B cell (primary cell): Measurements from ENCODE around the gene DUSP1. TPM values are rescaled to one million over a fixed set of nuclear protein-coding genes. Genes with fewer than 3 reads are reported as not detected.

Source experiments
- ATAC-seq: fragments of 200-7000 bp; cut with Tn5 transposase; one replicate; pipeline ENCODE4 v1.10.0; 2021; ENCODE audit warnings: low read depth, mild to moderate bottlenecking, moderate number of reproducible peaks, moderate library complexity
- CTCF ChIA-PET: fragments of 350-600 bp; sonication (Branson Sonifier 250); formaldehyde crosslinking; loops from one replicate; lab custom pipeline; 2021; ENCODE audit warnings: antibody characterized with exemption, inconsistent platforms; lab: Charles Lee
- POLR2A ChIA-PET: fragments of 350-600 bp; sonication (Branson Sonifier 250); formaldehyde crosslinking; loops from one replicate; lab custom pipeline; 2021; ENCODE audit warnings: antibody characterized with exemption; lab: Charles Lee
- DNase-seq: peaks from one replicate; pipeline ENCODE4 v3.0.0; 2013
- H2AFZ ChIP-seq: 2 replicates; pipeline ENCODE4 v1.6.1; 2012; ENCODE audit warnings: mild to moderate bottlenecking, low read depth, low read length; ENCODE audit not compliant: insufficient read depth, poor library complexity, severe bottlenecking
- H3K27ac ChIP-seq, 2 donors: 1 replicate in 1 of 2; 2 replicates in 1 of 2; pipeline ENCODE4 v1.5.1; 2012 to 2013; ENCODE audit warnings: low read length in 2 of 2, mild to moderate bottlenecking in 2 of 2, moderate library complexity in 1 of 2
- H3K27me3 ChIP-seq, 4 experiments: fragments of 200-600 bp in 1 of 4; sonication (generic) in 1 of 4; replicated peaks in 1 of 4; 1 replicate in 2 of 4; 2 replicates in 2 of 4; pipeline versions ENCODE4 v1.6.1 to v1.7.0; 2013 to 2016; ENCODE audit warnings: low read length in 3 of 4, mild to moderate bottlenecking in 2 of 4, mixed read lengths in 1 of 4, moderate library complexity in 1 of 4; ENCODE audit not compliant: insufficient read depth in 4 of 4, control insufficient read depth in 3 of 4; ENCODE audit errors: control extremely low read depth in 1 of 4
- H3K36me3 ChIP-seq, 2 experiments: replicated peaks in 1 of 2; 1 replicate in 1 of 2; 2 replicates in 1 of 2; pipeline versions ENCODE4 v1.6.1 to v1.7.1; 2013; ENCODE audit warnings: low read length in 1 of 2; ENCODE audit not compliant: insufficient read depth in 2 of 2, control insufficient read depth in 1 of 2; ENCODE audit errors: control extremely low read depth in 1 of 2, extremely low read depth in 1 of 2
- H3K4me1 ChIP-seq, 2 donors: fragments of 200-600 bp in 1 of 2; sonication (generic) in 1 of 2; 1 replicate in 1 of 2; 2 replicates in 1 of 2; pipeline versions ENCODE4 v1.5.1 to v1.6.1; 2013 to 2017; ENCODE audit warnings: low read length in 2 of 2; ENCODE audit not compliant: control insufficient read depth in 2 of 2, insufficient read depth in 2 of 2
- H3K4me2 ChIP-seq: replicated peaks from 2 replicates; pipeline ENCODE3; 2012; ENCODE audit warnings: mild to moderate bottlenecking, low read depth, low read length; ENCODE audit not compliant: poor library complexity, severe bottlenecking
- H3K4me3 ChIP-seq, 5 experiments: fragments of 200-600 bp in 1 of 5; sonication (generic) in 1 of 5; 1 replicate in 3 of 5; 2 replicates in 2 of 5; pipeline versions ENCODE4 v1.5.1 to v1.7.0; 2011 to 2016; ENCODE audit warnings: low read length in 4 of 5, mild to moderate bottlenecking in 4 of 5, low read depth in 2 of 5, control low read depth in 1 of 5, moderate library complexity in 1 of 5; ENCODE audit not compliant: insufficient read depth in 1 of 5; ENCODE audit errors: control extremely low read depth in 1 of 5, extremely low read depth in 1 of 5
- H3K79me2 ChIP-seq: fragments of 200-600 bp; sonication (generic); one replicate; pipeline ENCODE4 v1.6.0; 2016; ENCODE audit warnings: low read length; ENCODE audit not compliant: control insufficient read depth, insufficient read depth
- H3K9ac ChIP-seq: fragments of 200-600 bp; sonication (generic); 2 replicates; pipeline ENCODE4 v1.6.1; 2017; ENCODE audit warnings: mild to moderate bottlenecking, low read length, moderate library complexity
- H3K9me3 ChIP-seq, 3 donors: one replicate each; pipeline versions ENCODE4 v1.6.1 to v1.7.1; 2013; ENCODE audit warnings: low read length in 2 of 3; ENCODE audit not compliant: control insufficient read depth in 2 of 3, insufficient read depth in 1 of 3; ENCODE audit errors: control extremely low read depth in 1 of 3
- H4K20me1 ChIP-seq: 2 replicates; pipeline ENCODE4 v1.6.0; 2012; ENCODE audit warnings: mild to moderate bottlenecking, low read length; ENCODE audit not compliant: insufficient read depth, control insufficient read depth, poor library complexity, severe bottlenecking
- H3K27ac Mint-ChIP-seq: one replicate; pipeline ENCODE4 v1.8.0; 2021; ENCODE audit warnings: mixed read lengths
- H3K27me3 Mint-ChIP-seq: one replicate; pipeline ENCODE4 v1.8.0; 2021; ENCODE audit warnings: mixed read lengths
- H3K4me1 Mint-ChIP-seq: one replicate; pipeline ENCODE4 v1.8.0; 2021; ENCODE audit warnings: mixed read lengths
- H3K4me3 Mint-ChIP-seq: one replicate; pipeline ENCODE4 v1.8.0; 2021; ENCODE audit warnings: mixed read lengths
- H3K9me3 Mint-ChIP-seq: one replicate; pipeline ENCODE4 v1.8.0; 2022; ENCODE audit warnings: mixed read lengths; ENCODE audit not compliant: insufficient read depth
- CTCF ChIP-seq: fragments of 200-600 bp; IDR thresholded peaks from one replicate; pipeline ENCODE4 v1.8.0; 2022; ENCODE audit warnings: antibody characterized with exemption, mild to moderate bottlenecking
- EZH2 ChIP-seq: IDR thresholded peaks from 2 replicates; pipeline ENCODE4 v1.6.1; 2012; ENCODE audit warnings: borderline replicate concordance, low read depth, mild to moderate bottlenecking, moderate library complexity, low read length; ENCODE audit not compliant: insufficient read depth, poor library complexity, severe bottlenecking
- WGBS: methylation state at CpG from one replicate; pipeline ENCODE4 v1.1.5; 2013; ENCODE audit warnings: missing lambda C conversion rate; ENCODE audit not compliant: insufficient coverage; 5-methylcytosine and 5-hydroxymethylcytosine counted together
- intact Hi-C: fragments of 100-400 bp; cut with micrococcal nuclease; formaldehyde crosslinking; loops from one replicate; pipeline ENCODE4 v1.10.0; 2022
- polyA plus RNA-seq: library from polyadenylated mRNA; depleted of rRNA; stranded (reverse); fragments of >200 nt; gene quantifications from 2 replicates; pipeline ENCODE4 v1.2.3, GENCODE V29; 2012
- total RNA-seq, 2 donors: library from RNA; stranded (reverse); fragments of 120-200 nt in 1 of 2; gene quantifications; 1 replicate in 1 of 2; 2 replicates in 1 of 2; pipeline versions ENCODE4 v1.2.3 to v1.2.4, GENCODE V29; 2013 to 2022

The DUSP1 gene
- total and polyA plus RNA-seq, 2 donors (not counting 1 experiment from before 2014, with no cell fraction given): 71.2 to 4,228 TPM

GRCh38 chr5:172753101-172753500, 17.9 kb downstream of the DUSP1 start:
- Histone ChIP-seq H3K4me3 (no peak overlapping the region), H3K27me3 (no peaks in the 10 kb centered on the region), H3K9me3 (peaks cover 0 to 9% (median 0%) of the 10 kb centered on the region in 3 donors), H3K4me2 (no peak overlapping the region), H3K4me1 (peaks cover 3 to 8% of the 10 kb centered on the region in 2 donors), H3K27ac (no peak overlapping the region), H3K9ac (no peak overlapping the region), H2AFZ (no peak overlapping the region), H3K79me2 (no peaks in the 10 kb centered on the region), H4K20me1 (no peaks in the 10 kb centered on the region), H3K36me3 (no peaks in the 10 kb centered on the region)
- TF ChIP-seq EZH2: no peak
- TF ChIP-seq CTCF: no peak
- Mint-ChIP-seq H3K4me3 (no peak overlapping the region), H3K4me1 (peaks cover 13% of the 10 kb centered on the region), H3K27ac (no peak overlapping the region), H3K9me3 (no peaks in the 10 kb centered on the region), H3K27me3 (peaks cover 8% of the 10 kb centered on the region)
- WGBS: no CpG with 5 or more reads among the region's 2 CpGs
- intact Hi-C loops: no loop called here
- DNase-seq: no peak
- no peak for ATAC-seq
- CTCF ChIA-PET: interaction anchor here (0.8 to 1.3 kb wide), 3 partner anchors 12 to 176 kb away, joined by 3 read pairs; no protein-coding TSS in a partner anchor
- POLR2A ChIA-PET: no interaction called here

- peaks cover 3 to 8% of the 10 kb centered on the region in 2 donors for H3K4me1 ChIP-seq
- intact Hi-C loops: no loop called here
- no peak overlapping the region for H2AFZ ChIP-seq
- TF ChIP-seq EZH2 (no peak), CTCF (no peak)
- peaks cover 0 to 18% (median 0%) of the 10 kb centered on the region in 3 donors for H3K9me3 ChIP-seq
- no peak overlapping the region for H3K9ac ChIP-seq
- Mint-ChIP-seq H3K4me3 (no peak overlapping the region), H3K27ac (no peak overlapping the region), H3K9me3 (no peaks in the 10 kb centered on the region), H3K27me3 (no peaks in the 10 kb centered on the region), H3K4me1 (peaks cover 13% of the 10 kb centered on the region)
- H3K27me3 ChIP-seq: no peaks in the 10 kb centered on the region
- ChIA-PET POLR2A (interaction anchor here (0.6 kb wide), 1 partner anchor 41 kb away, joined by 6 read pairs; no protein-coding TSS in a partner anchor), CTCF (interaction anchor here (1.1 kb wide), 1 partner anchor 13 kb away, joined by 3 read pairs; no protein-coding TSS in a partner anchor)
- H3K36me3 ChIP-seq: no peaks in the 10 kb centered on the region
- WGBS: 87% methylated on average over 14 of the region's 14 CpGs
- DNase-seq (no peak), ATAC-seq (no peak)
- H3K79me2 ChIP-seq: no peaks in the 10 kb centered on the region
- H4K20me1 ChIP-seq: no peaks in the 10 kb centered on the region
- no peak overlapping the region for H3K4me2 ChIP-seq
- H3K4me3 ChIP-seq: no peak overlapping the region
- no peak overlapping the region for H3K27ac ChIP-seq
These were observed 19.1 kb downstream of the DUSP1 start for GRCh38 chr5:172751761-172752510.
